ENCODE results near the gene CDK8.

CDK8 gene

GRCh38 chr13:26401578-26402021 lies 147.7 kb downstream of the CDK8 start:
- no peak overlapping the region for H2BK5ac ChIP-seq (ENCODE audit: low read depth, low read length, poor library complexity, severe bottlenecking)
- no peak overlapping the region for H3K27ac ChIP-seq (ENCODE audit: low read length, poor library complexity, severe bottlenecking)
- H3K9ac ChIP-seq (ENCODE audit: low read length): no peak overlapping the region
- H4K91ac ChIP-seq (ENCODE audit: low read length): no peak overlapping the region
- H3K27me3 ChIP-seq (ENCODE audit: control insufficient read depth in 1 of 2, insufficient read depth in 1 of 2, low read length in 2 of 2): no peaks in the 10 kb centered on the region
- no peaks in the 10 kb centered on the region for H3K79me1 ChIP-seq (replicated peaks; ENCODE audit: low read length, poor library complexity, severe bottlenecking)
- H3K4me1 ChIP-seq (ENCODE audit: control insufficient read depth, insufficient read depth, low read depth, low read length): no peaks in the 10 kb centered on the region
- H3K36me3 ChIP-seq (ENCODE audit: control insufficient read depth in 1 of 2, insufficient read depth in 2 of 2, low read depth in 1 of 2, low read length in 2 of 2): peaks cover 5 to 54% of the 10 kb centered on the region in 2 experiments
- no peak overlapping the region for H2BK120ac ChIP-seq (ENCODE audit: low read depth, low read length)
- no peak overlapping the region for H2BK12ac ChIP-seq (ENCODE audit: low read length in 2 of 2)
- H3K14ac ChIP-seq (ENCODE audit: low read length in 2 of 2): no peak overlapping the region
- no peak overlapping the region for H3K4me3 ChIP-seq (ENCODE audit: insufficient read depth in 1 of 2, low read depth in 1 of 2, low read length in 2 of 2)
- H3K9me3 ChIP-seq (ENCODE audit: control insufficient read depth, low read length): no peaks in the 10 kb centered on the region
- 96% methylated on average over 3 of the region's 3 CpGs for WGBS
- H3K4me2 ChIP-seq (ENCODE audit: low read length, poor library complexity, severe bottlenecking): no peak overlapping the region
- no peak overlapping the region for H3K18ac ChIP-seq (ENCODE audit: low read depth in 1 of 2, low read length in 2 of 2)
- H4K8ac ChIP-seq (ENCODE audit: low read length): no peak overlapping the region
- no peak overlapping the region for H2AK5ac ChIP-seq (ENCODE audit: low read length, severe bottlenecking)
- no peak overlapping the region for H3K23ac ChIP-seq (ENCODE audit: low read length in 2 of 2)
- no peak overlapping the region for H3K4ac ChIP-seq (ENCODE audit: low read depth in 1 of 2, low read length in 2 of 2)
- H2BK15ac ChIP-seq (ENCODE audit: low read depth, poor library complexity, severe bottlenecking): no peak overlapping the region
- no peak for DNase-seq
- no peak overlapping the region for H2AFZ ChIP-seq (ENCODE audit: low read depth, low read length)

GRCh38 chr13:26406791-26407190 lies 152.9 kb downstream of the CDK8 start:
- H3K23ac ChIP-seq (ENCODE audit: low read length in 2 of 2): no peak overlapping the region
- H3K4me3 ChIP-seq (ENCODE audit: insufficient read depth in 1 of 2, low read depth in 1 of 2, low read length in 2 of 2): no peak overlapping the region
- no peak overlapping the region for H2BK120ac ChIP-seq (ENCODE audit: low read depth, low read length)
- peak overlapping the region; percentile 34 for H4K91ac ChIP-seq (ENCODE audit: low read length)
- no peak overlapping the region for H2AK5ac ChIP-seq (ENCODE audit: low read length, severe bottlenecking)
- H3K4me2 ChIP-seq (ENCODE audit: low read length, poor library complexity, severe bottlenecking): no peak overlapping the region
- H3K36me3 ChIP-seq (ENCODE audit: control insufficient read depth in 1 of 2, insufficient read depth in 2 of 2, low read depth in 1 of 2, low read length in 2 of 2): peaks cover 12 to 30% of the 10 kb centered on the region in 2 experiments
- no peak overlapping the region for H2BK5ac ChIP-seq (ENCODE audit: low read depth, low read length, poor library complexity, severe bottlenecking)
- no peak for DNase-seq
- no peaks in the 10 kb centered on the region for H3K27me3 ChIP-seq (ENCODE audit: control insufficient read depth in 1 of 2, insufficient read depth in 1 of 2, low read length in 2 of 2)
- no peaks in the 10 kb centered on the region for H3K4me1 ChIP-seq (ENCODE audit: control insufficient read depth, insufficient read depth, low read depth, low read length)
- H3K9me3 ChIP-seq (ENCODE audit: control insufficient read depth, low read length): no peaks in the 10 kb centered on the region
- no peak overlapping the region for H3K27ac ChIP-seq (ENCODE audit: low read length, poor library complexity, severe bottlenecking)
- 92% methylated on average over 6 of the region's 6 CpGs for WGBS
- no peak overlapping the region for H2BK12ac ChIP-seq (ENCODE audit: low read length in 2 of 2)
- H3K9ac ChIP-seq (ENCODE audit: low read length): no peak overlapping the region
- H2AFZ ChIP-seq (ENCODE audit: low read depth, low read length): no peak overlapping the region
- no peak overlapping the region for H3K18ac ChIP-seq (ENCODE audit: low read depth in 1 of 2, low read length in 2 of 2)
- H3K79me1 ChIP-seq (replicated peaks; ENCODE audit: low read length, poor library complexity, severe bottlenecking): no peaks in the 10 kb centered on the region
- no peak overlapping the region for H3K4ac ChIP-seq (ENCODE audit: low read depth in 1 of 2, low read length in 2 of 2)
- no peak overlapping the region for H2BK15ac ChIP-seq (ENCODE audit: low read depth, poor library complexity, severe bottlenecking)
- peak overlapping the region in 1 of 2 experiments; percentile 32 for H3K14ac ChIP-seq (ENCODE audit: low read length in 2 of 2)
- no peak overlapping the region for H4K8ac ChIP-seq (ENCODE audit: low read length)

GRCh38 chr13:26411206-26411605 lies 157.3 kb downstream of the CDK8 start:
- Histone ChIP-seq H3K36me3 (ENCODE audit: control insufficient read depth in 1 of 2, insufficient read depth in 2 of 2, low read depth in 1 of 2, low read length in 2 of 2) (peaks cover 4 to 9% of the 10 kb centered on the region in 2 experiments), H2BK12ac (ENCODE audit: low read length in 2 of 2) (no peak overlapping the region), H2BK120ac (ENCODE audit: low read depth, low read length) (no peak overlapping the region), H3K27ac (ENCODE audit: low read length, poor library complexity, severe bottlenecking) (no peak overlapping the region), H3K27me3 (ENCODE audit: control insufficient read depth in 1 of 2, insufficient read depth in 1 of 2, low read length in 2 of 2) (no peaks in the 10 kb centered on the region), H4K91ac (ENCODE audit: low read length) (no peak overlapping the region), H3K79me1 (replicated peaks; ENCODE audit: low read length, poor library complexity, severe bottlenecking) (no peaks in the 10 kb centered on the region), H3K4me1 (ENCODE audit: control insufficient read depth, insufficient read depth, low read depth, low read length) (no peaks in the 10 kb centered on the region), H3K4me3 (ENCODE audit: insufficient read depth in 1 of 2, low read depth in 1 of 2, low read length in 2 of 2) (no peak overlapping the region), H3K23ac (ENCODE audit: low read length in 2 of 2) (no peak overlapping the region), H2BK5ac (ENCODE audit: low read depth, low read length, poor library complexity, severe bottlenecking) (no peak overlapping the region), H3K4ac (ENCODE audit: low read depth in 1 of 2, low read length in 2 of 2) (no peak overlapping the region), H3K9me3 (ENCODE audit: control insufficient read depth, low read length) (no peaks in the 10 kb centered on the region), H3K4me2 (ENCODE audit: low read length, poor library complexity, severe bottlenecking) (no peak overlapping the region), H4K8ac (ENCODE audit: low read length) (no peak overlapping the region), H3K9ac (ENCODE audit: low read length) (no peak overlapping the region), H2AK5ac (ENCODE audit: low read length, severe bottlenecking) (no peak overlapping the region), H3K18ac (ENCODE audit: low read depth in 1 of 2, low read length in 2 of 2) (no peak overlapping the region), H2AFZ (ENCODE audit: low read depth, low read length) (no peak overlapping the region), H3K14ac (ENCODE audit: low read length in 2 of 2) (no peak overlapping the region), H2BK15ac (ENCODE audit: low read depth, poor library complexity, severe bottlenecking) (no peak overlapping the region)
- DNase-seq: no peak
- 67% methylated on average over 2 of the region's 3 CpGs for WGBS

- Histone ChIP-seq H3K79me1 (replicated peaks; ENCODE audit: low read length, poor library complexity, severe bottlenecking) (no peaks in the 10 kb centered on the region), H2AK5ac (ENCODE audit: low read length, severe bottlenecking) (no peak overlapping the region), H2BK120ac (ENCODE audit: low read depth, low read length) (no peak overlapping the region), H3K9me3 (ENCODE audit: control insufficient read depth, low read length) (no peaks in the 10 kb centered on the region), H3K4me1 (ENCODE audit: control insufficient read depth, insufficient read depth, low read depth, low read length) (no peaks in the 10 kb centered on the region), H3K27me3 (ENCODE audit: control insufficient read depth in 1 of 2, insufficient read depth in 1 of 2, low read length in 2 of 2) (no peaks in the 10 kb centered on the region), H3K4ac (ENCODE audit: low read depth in 1 of 2, low read length in 2 of 2) (no peak overlapping the region), H2AFZ (ENCODE audit: low read depth, low read length) (no peak overlapping the region), H2BK15ac (ENCODE audit: low read depth, poor library complexity, severe bottlenecking) (no peak overlapping the region), H3K27ac (ENCODE audit: low read length, poor library complexity, severe bottlenecking) (no peak overlapping the region), H3K23ac (ENCODE audit: low read length in 2 of 2) (no peak overlapping the region), H3K14ac (ENCODE audit: low read length in 2 of 2) (no peak overlapping the region), H3K36me3 (ENCODE audit: control insufficient read depth in 1 of 2, insufficient read depth in 2 of 2, low read depth in 1 of 2, low read length in 2 of 2) (peaks cover 0 to under 1% of the 10 kb centered on the region in 2 experiments), H3K18ac (ENCODE audit: low read depth in 1 of 2, low read length in 2 of 2) (no peak overlapping the region), H2BK5ac (ENCODE audit: low read depth, low read length, poor library complexity, severe bottlenecking) (no peak overlapping the region), H4K8ac (ENCODE audit: low read length) (no peak overlapping the region), H3K9ac (ENCODE audit: low read length) (no peak overlapping the region), H3K4me3 (ENCODE audit: insufficient read depth in 1 of 2, low read depth in 1 of 2, low read length in 2 of 2) (no peak overlapping the region), H4K91ac (ENCODE audit: low read length) (no peak overlapping the region), H2BK12ac (ENCODE audit: low read length in 2 of 2) (no peak overlapping the region), H3K4me2 (ENCODE audit: low read length, poor library complexity, severe bottlenecking) (no peak overlapping the region)
- DNase-seq: no peak
- 100% methylated on average over 1 of the region's 1 CpG for WGBS
These were observed 158.3 kb downstream of the CDK8 start for GRCh38 chr13:26412263-26412662.

All from mesenchymal stem cell (in vitro differentiated cells and primary cell).